ENCODE data around the gene CNTD1.
A peak's percentile ranks its signal among the peaks of the same experiment; 100 is the strongest.
"Not testable (repeated sequence)": the region's sequence is repeated elsewhere in the genome, so short reads cannot be mapped to it uniquely, and the experiment has no call there.

Gene CNTD1

GRCh38 chr17:42846594-42847280 lies 48.1 kb downstream of the CNTD1 start:
- no peak for DNase-seq

DNA sequence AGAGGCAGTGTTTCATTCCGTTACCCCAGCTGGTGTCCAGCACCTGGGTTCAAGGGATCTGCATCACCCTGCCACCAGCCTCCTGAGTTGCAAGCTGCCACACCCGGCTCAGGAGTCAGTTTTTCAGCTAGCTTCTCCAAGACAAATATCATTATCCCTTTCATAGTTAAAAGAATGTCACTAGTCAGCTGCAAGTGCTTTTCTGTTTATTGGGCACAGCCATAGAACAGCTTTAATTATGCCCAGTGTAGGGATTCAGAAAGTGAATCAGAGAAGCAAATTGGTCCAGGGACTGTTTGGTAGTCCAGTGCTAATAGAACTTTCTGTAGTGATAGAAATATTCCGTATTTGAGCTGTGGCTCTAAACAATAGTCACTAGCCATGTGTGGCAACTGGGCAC lies 49.4 kb downstream of the CNTD1 start:
- no peak for DNase-seq

- DNase-seq: no peak
Observed at GRCh38 chr17:42849031-42849430, 50.4 kb downstream of the CNTD1 start.

GRCh38 chr17:42849451-42850181 lies 51.0 kb downstream of the CNTD1 start:
- DNase-seq: no peak

- DNase-seq: peak; percentile 46
Observed at GRCh38 chr17:42850954-42851353, 52.3 kb downstream of the CNTD1 start, which contains the start of gene AOC3. TSS of gene AOC3 (plus strand) at chr17:42851199. CDS start at chr17:42851344, 145 bp downstream.

- not testable (repeated sequence) for DNase-seq
Observed at GRCh38 chr17:42851371-42852240, 52.9 kb downstream of the CNTD1 start.

DNA sequence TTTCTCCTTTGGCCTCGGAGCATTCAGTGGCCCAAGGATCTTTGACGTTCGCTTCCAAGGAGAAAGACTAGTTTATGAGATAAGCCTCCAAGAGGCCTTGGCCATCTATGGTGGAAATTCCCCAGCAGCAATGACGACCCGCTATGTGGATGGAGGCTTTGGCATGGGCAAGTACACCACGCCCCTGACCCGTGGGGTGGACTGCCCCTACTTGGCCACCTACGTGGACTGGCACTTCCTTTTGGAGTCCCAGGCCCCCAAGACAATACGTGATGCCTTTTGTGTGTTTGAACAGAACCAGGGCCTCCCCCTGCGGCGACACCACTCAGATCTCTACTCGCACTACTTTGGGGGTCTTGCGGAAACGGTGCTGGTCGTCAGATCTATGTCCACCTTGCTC lies 53.7 kb downstream of the CNTD1 start:
- DNase-seq: no peak

GRCh38 chr17:42853004-42853403 lies 54.3 kb downstream of the CNTD1 start:
- DNase-seq: no peak

DNA sequence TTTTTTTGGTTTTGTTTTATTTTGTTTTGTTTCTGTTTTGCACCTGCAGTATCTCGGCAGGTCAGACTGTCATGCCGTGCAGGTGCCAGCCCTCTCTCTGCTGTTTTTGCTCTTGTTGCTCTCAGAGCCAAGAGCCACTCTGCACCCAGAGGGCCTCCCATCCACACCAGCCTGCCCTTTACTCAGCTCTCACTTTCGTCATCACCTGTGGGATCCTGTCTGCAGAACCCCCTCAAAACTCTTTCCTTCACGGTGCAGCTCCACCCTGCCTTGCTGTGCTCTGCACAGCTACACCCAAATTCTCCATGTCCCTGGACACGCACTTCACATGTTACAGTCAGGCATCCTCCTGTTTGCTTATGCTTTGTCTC lies 54.9 kb downstream of the CNTD1 start:
- DNase-seq: no peak

GRCh38 chr17:42853968-42854790 lies 55.5 kb downstream of the CNTD1 start:
- DNase-seq: no peak

DNA sequence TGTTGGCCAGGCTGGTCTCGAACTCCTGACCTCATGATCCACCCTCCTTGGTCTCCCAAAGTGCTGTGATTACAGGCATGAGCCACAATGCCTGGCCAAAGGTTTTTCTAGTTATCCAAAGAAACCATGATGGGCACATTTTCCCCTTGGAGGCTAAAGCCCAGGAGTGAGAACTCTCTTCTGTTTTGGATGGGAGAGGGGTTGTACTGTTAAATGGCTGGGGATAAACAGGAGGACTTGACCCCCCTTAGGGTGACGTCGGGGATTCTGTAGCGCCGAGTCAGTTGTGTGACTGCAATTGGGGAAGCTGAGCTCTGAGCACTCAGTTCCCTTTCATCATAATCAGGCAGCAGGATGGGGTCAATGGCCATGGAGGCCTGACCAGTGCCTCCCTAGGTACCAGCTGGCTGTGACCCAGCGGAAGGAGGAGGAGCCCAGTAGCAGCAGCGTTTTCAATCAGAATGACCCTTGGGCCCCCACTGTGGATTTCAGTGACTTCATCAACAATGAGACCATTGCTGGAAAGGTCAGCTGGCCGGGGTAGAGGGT lies 56.5 kb downstream of the CNTD1 start:
- no peak for DNase-seq

- not testable (repeated sequence) for DNase-seq
Observed at GRCh38 chr17:42856093-42856492, 57.4 kb downstream of the CNTD1 start.

DNA sequence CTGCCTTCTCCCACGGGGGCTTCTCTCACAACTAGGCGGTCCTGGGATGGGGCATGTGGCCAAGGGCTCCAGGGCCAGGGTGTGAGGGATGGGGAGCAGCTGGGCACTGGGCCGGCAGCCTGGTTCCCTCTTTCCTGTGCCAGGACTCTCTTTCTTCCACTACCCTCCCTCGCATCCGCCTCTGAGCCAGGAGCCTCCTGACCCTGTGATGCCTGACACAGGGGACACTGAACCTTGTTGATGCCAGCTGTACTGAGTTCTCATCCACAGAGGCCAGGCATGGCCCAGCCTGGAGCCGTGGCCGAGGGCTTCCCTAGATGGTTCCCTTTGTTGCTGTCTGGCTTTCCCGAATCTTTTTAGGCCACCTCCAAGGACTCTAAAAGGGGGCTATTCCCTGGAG lies 57.9 kb downstream of the CNTD1 start:
- not testable (repeated sequence) for DNase-seq

GRCh38 chr17:42857389-42857788 lies 58.7 kb downstream of the CNTD1 start:
- no peak for DNase-seq
